Measurements from ENCODE around the gene PCDHA5.
"Not testable (repeated sequence)": the region's sequence is repeated elsewhere in the genome, so short reads cannot be mapped to it uniquely, and the experiment has no call there.

Gene PCDHA5

DNA sequence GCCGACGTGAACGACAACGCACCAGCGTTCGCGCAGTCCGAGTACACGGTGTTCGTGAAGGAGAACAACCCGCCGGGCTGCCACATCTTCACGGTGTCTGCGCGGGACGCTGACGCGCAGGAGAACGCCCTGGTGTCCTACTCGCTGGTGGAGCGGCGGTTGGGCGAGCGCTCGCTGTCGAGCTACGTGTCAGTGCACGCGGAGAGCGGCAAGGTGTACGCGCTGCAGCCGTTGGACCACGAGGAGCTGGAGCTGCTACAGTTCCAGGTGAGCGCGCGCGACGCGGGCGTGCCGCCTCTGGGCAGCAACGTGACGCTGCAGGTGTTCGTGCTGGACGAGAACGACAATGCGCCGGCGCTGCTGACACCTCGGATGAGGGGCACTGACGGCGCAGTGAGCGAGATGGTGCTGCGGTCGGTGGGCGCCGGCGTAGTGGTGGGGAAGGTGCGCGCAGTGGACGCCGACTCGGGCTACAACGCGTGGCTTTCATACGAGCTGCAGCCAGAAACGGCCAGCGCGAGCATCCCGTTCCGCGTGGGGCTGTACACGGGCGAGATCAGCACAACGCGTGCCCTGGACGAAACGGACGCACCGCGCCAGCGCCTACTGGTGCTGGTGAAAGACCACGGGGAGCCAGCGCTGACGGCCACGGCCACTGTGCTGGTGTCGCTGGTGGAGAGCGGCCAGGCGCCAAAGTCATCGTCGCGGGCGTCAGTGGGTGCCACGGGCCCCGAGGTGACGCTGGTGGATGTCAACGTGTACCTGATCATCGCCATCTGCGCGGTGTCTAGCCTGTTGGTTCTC is 28.6 kb downstream of the PCDHA5 start:
- not testable (repeated sequence) for H3K27me3 ChIP-seq (ENCODE audit: control insufficient read depth, insufficient read depth, low read length); H3K9me3 ChIP-seq (replicated peaks; ENCODE audit: low read length); H3K4me3 ChIP-seq (ENCODE audit: low read length); H3K4me2 ChIP-seq (ENCODE audit: low read length); H3K4me1 ChIP-seq (ENCODE audit: control insufficient read depth, insufficient read depth, low read length); H3K36me3 ChIP-seq (ENCODE audit: insufficient read depth, low read length); H3K9ac ChIP-seq (ENCODE audit: low read depth, low read length)

DNA sequence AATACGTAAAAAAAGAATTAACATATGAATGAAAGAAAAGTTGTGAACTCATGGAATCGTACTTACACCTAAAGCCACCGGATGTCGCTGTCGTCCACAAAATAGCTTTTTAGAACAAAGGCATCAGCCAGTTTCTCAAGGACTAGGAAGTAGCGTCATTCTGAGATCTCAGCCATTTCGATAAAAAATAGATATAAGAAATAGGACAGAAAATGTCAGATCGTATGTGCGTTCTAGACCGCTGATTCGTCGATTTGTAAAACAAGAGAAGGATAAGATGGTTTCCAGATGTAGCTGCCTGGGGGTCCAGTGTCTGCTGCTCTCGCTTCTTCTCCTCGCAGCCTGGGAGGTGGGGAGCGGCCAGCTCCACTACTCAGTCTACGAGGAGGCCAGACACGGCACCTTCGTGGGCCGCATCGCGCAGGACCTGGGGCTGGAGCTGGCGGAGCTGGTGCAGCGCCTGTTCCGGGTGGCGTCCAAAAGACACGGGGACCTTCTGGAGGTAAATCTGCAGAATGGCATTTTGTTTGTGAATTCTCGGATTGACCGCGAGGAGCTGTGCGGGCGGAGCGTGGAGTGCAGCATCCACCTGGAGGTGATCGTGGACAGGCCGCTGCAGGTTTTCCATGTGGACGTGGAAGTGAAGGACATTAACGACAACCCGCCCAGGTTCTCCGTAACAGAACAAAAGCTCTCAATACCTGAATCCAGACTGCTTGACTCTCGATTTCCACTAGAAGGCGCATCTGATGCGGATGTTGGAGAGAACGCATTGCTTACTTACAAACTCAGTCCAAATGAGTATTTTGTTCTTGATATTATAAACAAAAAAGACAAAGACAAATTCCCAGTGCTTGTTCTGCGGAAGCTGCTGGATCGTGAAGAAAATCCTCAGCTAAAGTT is 34.6 kb downstream of the PCDHA5 start, which contains the start of gene PCDHA10:
PCDHA10 (plus strand) TSS at position 126 of the 903 bp plus-strand sequence; CDS start at position 278, 152 bp downstream.
- no peak within 1 kb of the TSS for H3K9ac ChIP-seq (ENCODE audit: low read depth, low read length)
- H3K27me3 ChIP-seq (ENCODE audit: control insufficient read depth, insufficient read depth, low read length): no peaks in the 10 kb centered on the region
- H3K36me3 ChIP-seq (ENCODE audit: insufficient read depth, low read length): no peaks in the 10 kb centered on the region
- no peaks in the 10 kb centered on the region for H3K9me3 ChIP-seq (replicated peaks; ENCODE audit: low read length)
- no peaks in the 10 kb centered on the region for H3K4me1 ChIP-seq (ENCODE audit: control insufficient read depth, insufficient read depth, low read length)
- H3K4me3 ChIP-seq (ENCODE audit: low read length): no peak within 1 kb of the TSS
- no peak within 1 kb of the TSS for H3K4me2 ChIP-seq (ENCODE audit: low read length)

DNA sequence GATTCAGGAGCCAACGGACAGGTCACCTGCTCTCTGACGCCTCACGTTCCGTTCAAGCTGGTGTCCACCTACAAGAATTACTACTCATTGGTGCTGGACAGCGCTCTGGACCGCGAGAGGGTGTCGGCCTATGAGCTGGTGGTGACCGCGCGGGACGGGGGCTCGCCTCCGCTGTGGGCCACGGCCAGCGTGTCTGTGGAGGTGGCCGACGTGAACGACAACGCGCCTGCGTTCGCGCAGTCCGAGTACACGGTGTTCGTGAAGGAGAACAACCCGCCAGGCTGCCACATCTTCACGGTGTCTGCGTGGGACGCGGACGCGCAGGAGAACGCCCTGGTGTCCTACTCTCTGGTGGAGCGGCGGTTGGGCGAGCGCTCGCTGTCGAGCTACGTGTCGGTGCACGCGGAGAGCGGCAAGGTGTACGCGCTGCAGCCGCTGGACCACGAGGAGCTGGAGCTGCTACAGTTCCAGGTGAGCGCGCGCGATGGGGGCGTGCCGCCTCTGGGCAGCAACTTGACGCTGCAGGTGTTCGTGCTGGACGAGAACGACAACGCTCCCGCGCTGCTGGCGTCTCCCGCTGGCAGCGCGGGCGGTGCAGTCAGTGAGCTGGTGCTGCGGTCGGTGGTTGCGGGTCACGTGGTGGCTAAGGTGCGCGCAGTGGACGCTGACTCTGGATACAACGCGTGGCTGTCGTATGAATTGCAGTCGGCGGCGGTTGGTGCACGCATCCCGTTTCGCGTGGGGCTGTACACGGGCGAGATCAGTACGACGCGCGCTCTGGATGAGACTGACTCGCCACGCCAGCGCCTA is 36.0 kb downstream of the PCDHA5 start:
- no peaks in the 10 kb centered on the region for H3K4me1 ChIP-seq (ENCODE audit: control insufficient read depth, insufficient read depth, low read length)
- no peak overlapping the region for H3K4me3 ChIP-seq (ENCODE audit: low read length)
- no peaks in the 10 kb centered on the region for H3K27me3 ChIP-seq (ENCODE audit: control insufficient read depth, insufficient read depth, low read length)
- no peak overlapping the region for H3K4me2 ChIP-seq (ENCODE audit: low read length)
- H3K9me3 ChIP-seq (replicated peaks; ENCODE audit: low read length): peaks cover 6% of the 10 kb centered on the region
- H3K36me3 ChIP-seq (ENCODE audit: insufficient read depth, low read length): no peaks in the 10 kb centered on the region
- H3K9ac ChIP-seq (ENCODE audit: low read depth, low read length): no peak overlapping the region

DNA sequence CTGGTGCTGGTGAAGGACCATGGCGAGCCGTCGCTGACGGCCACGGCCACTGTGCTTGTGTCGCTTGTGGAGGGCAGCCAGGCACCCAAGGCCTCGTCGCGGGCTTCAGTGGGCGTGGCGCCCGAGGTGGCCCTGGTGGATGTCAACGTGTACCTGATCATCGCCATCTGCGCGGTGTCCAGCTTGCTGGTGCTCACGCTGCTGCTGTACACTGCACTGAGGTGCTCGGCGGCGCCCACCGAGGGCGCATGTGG is 36.5 kb downstream of the PCDHA5 start:
- Histone ChIP-seq H3K27me3 (ENCODE audit: control insufficient read depth, insufficient read depth, low read length) (no peaks in the 10 kb centered on the region), H3K4me3 (ENCODE audit: low read length) (no peak overlapping the region), H3K4me2 (ENCODE audit: low read length) (no peak overlapping the region), H3K9ac (ENCODE audit: low read depth, low read length) (no peak overlapping the region), H3K9me3 (replicated peaks; ENCODE audit: low read length) (peaks cover 6% of the 10 kb centered on the region), H3K36me3 (ENCODE audit: insufficient read depth, low read length) (no peaks in the 10 kb centered on the region), H3K4me1 (ENCODE audit: control insufficient read depth, insufficient read depth, low read length) (no peaks in the 10 kb centered on the region)

DNA sequence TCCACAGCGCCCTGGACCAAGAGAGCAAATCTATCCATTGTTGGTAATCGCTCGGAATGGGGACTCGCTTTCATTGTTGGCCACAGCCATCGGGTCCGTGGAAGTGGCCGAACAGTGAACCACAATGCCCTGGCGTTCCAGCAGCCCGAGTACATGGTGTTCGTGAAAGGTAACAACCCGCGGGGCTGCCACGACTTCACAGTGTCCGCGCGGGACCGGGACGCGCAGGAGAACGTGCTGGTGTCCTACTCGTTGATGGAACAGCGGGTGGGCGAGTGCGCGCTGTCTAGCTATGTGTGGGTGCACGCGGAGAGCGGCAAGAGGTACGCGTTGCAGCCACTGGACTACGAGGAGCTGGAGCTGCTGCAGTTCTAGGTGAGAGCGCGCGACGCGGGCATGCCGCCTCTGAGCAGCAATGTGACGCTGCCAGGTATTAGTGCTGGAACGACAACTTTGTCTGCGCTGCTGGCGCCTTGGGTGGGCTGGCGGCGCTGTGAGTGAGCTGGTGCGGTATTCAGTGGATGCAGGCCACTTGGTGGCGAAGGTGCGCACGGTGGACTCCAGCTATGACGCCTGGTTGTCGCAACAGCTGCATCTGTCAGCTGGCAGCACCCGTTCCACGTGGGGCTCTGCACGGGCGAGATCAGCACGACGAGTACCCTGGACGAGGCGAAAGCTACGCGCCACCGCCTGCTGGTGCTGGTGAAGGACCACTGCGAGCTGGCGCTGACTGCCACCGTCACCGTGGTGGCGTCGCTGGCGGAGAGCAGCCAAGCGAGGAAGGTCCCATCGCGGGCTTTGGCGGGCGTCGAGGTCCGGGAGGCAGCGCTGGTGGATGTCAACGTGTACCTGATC is 41.3 kb downstream of the PCDHA5 start:
- H3K9ac ChIP-seq (ENCODE audit: low read depth, low read length): no peak overlapping the region
- H3K9me3 ChIP-seq (replicated peaks; ENCODE audit: low read length): peaks cover 6% of the 10 kb centered on the region
- H3K4me1 ChIP-seq (ENCODE audit: control insufficient read depth, insufficient read depth, low read length): no peaks in the 10 kb centered on the region
- H3K4me2 ChIP-seq (ENCODE audit: low read length): no peak overlapping the region
- no peaks in the 10 kb centered on the region for H3K27me3 ChIP-seq (ENCODE audit: control insufficient read depth, insufficient read depth, low read length)
- no peak overlapping the region for H3K4me3 ChIP-seq (ENCODE audit: low read length)
- no peaks in the 10 kb centered on the region for H3K36me3 ChIP-seq (ENCODE audit: insufficient read depth, low read length)

DNA sequence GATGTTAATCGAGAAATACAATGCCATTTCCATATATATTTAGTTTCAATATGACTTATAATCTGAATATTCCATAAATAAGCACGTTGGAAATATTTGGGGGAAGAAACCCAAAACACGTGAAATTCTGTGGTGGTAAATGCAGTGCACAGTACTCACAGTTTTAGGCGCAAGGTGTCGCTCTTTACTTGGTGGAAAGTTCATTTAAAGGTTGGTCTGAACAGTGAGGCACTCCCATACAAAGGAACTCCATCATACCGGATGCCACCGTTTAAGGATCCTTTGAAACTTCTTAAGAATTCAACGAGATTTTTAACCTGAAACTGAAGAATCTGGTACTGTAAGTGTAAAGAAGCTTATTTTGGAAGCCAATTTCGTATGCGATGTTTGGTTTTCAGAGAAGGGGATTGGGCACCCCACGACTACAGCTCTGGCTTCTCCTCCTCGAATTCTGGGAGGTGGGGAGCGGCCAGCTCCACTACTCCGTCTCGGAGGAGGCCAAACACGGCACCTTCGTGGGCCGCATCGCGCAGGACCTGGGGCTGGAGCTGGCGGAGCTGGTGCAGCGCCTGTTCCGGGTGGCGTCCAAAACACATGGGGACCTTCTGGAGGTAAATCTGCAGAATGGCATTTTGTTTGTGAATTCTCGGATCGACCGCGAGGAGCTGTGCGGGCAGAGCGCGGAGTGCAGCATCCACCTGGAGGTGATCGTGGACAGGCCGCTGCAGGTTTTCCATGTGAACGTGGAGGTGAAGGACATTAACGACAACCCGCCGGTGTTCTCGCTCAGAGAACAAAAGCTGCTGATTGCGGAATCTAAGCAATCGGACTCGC is 47.5 kb downstream of the PCDHA5 start, which contains the start of gene PCDHA11:
PCDHA11 (plus strand) TSS at position 237 of the 834 bp plus-strand sequence; CDS start at position 384, 147 bp downstream.
- Histone ChIP-seq H3K9me3 (replicated peaks; ENCODE audit: low read length) (no peaks in the 10 kb centered on the region), H3K4me1 (ENCODE audit: control insufficient read depth, insufficient read depth, low read length) (no peaks in the 10 kb centered on the region), H3K4me3 (ENCODE audit: low read length) (no peak within 1 kb of the TSS), H3K27me3 (ENCODE audit: control insufficient read depth, insufficient read depth, low read length) (no peaks in the 10 kb centered on the region), H3K4me2 (ENCODE audit: low read length) (no peak within 1 kb of the TSS), H3K9ac (ENCODE audit: low read depth, low read length) (no peak within 1 kb of the TSS), H3K36me3 (ENCODE audit: insufficient read depth, low read length) (no peaks in the 10 kb centered on the region)

DNA sequence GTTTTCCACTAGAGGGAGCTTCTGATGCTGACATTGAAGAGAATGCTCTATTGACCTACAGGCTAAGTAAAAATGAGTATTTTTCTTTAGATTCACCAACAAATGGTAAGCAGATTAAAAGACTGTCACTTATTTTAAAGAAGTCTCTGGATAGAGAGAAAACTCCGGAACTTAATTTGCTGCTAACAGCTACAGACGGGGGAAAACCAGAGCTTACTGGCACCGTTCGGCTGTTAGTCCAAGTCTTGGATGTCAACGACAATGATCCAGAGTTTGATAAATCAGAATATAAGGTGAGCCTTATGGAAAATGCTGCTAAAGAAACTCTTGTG is 48.1 kb downstream of the PCDHA5 start:
- no peak overlapping the region for H3K4me3 ChIP-seq (ENCODE audit: low read length)
- H3K36me3 ChIP-seq (ENCODE audit: insufficient read depth, low read length): no peaks in the 10 kb centered on the region
- no peaks in the 10 kb centered on the region for H3K4me1 ChIP-seq (ENCODE audit: control insufficient read depth, insufficient read depth, low read length)
- no peak overlapping the region for H3K9ac ChIP-seq (ENCODE audit: low read depth, low read length)
- no peaks in the 10 kb centered on the region for H3K27me3 ChIP-seq (ENCODE audit: control insufficient read depth, insufficient read depth, low read length)
- H3K9me3 ChIP-seq (replicated peaks; ENCODE audit: low read length): no peaks in the 10 kb centered on the region
- no peak overlapping the region for H3K4me2 ChIP-seq (ENCODE audit: low read length)

DNA sequence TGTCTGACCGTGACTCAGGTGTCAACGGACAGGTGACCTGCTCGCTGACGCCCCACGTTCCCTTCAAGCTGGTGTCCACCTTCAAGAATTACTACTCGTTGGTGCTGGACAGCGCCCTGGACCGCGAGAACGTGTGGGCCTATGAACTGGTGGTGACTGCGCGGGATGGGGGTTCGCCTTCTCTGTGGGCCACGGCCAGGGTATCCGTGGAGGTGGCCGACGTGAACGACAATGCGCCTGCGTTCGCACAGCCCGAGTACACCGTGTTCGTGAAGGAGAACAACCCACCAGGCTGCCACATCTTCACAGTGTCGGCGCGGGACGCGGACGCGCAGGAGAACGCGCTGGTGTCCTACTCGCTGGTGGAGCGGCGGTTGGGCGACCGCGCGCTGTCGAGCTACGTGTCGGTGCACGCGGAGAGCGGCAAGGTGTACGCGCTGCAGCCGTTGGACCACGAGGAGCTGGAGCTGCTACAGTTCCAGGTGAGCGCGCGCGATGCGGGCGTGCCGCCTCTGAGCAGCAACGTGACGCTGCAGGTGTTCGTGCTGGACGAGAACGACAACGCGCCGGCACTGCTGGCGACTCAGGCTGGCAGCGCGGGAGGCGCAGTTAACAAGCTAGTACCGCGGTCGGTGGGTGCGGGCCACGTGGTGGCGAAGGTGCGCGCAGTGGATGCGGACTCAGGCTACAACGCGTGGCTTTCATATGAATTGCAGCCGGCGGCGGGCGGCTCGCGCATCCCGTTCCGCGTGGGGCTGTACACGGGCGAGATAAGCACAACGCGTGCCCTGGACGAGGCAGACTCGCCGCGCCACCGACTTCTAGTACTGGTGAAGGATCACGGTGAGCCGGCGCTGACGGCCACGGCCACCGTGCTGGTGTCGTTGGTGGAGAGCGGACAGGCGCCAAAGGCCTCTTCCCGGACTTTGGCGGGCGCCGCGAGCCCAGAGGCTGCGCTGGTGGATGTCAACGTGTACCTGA is 49.1 kb downstream of the PCDHA5 start:
- no peak overlapping the region for H3K4me2 ChIP-seq (ENCODE audit: low read length)
- no peak overlapping the region for H3K9ac ChIP-seq (ENCODE audit: low read depth, low read length)
- H3K36me3 ChIP-seq (ENCODE audit: insufficient read depth, low read length): no peaks in the 10 kb centered on the region
- H3K9me3 ChIP-seq (replicated peaks; ENCODE audit: low read length): no peaks in the 10 kb centered on the region
- H3K27me3 ChIP-seq (ENCODE audit: control insufficient read depth, insufficient read depth, low read length): no peaks in the 10 kb centered on the region
- no peaks in the 10 kb centered on the region for H3K4me1 ChIP-seq (ENCODE audit: control insufficient read depth, insufficient read depth, low read length)
- H3K4me3 ChIP-seq (ENCODE audit: low read length): no peak overlapping the region
